Endometrium (tissue), 2 donors: ENCODE results near the gene PTHLH.

Experiments
- FAIRE-seq: peaks from 2 replicates; lab custom pipeline; 2012; peaks lifted over from hg19 to GRCh38; lab: Jason Lieb, UNC
- donor health status: control.
- donor health status: control.

The PTHLH gene

GRCh38 chr12:27974735-27975221, 2.2 kb upstream of the PTHLH start:
- FAIRE-seq: no peak

- FAIRE-seq: no peak
These were observed 956 bp upstream of the PTHLH start for GRCh38 chr12:27973487-27973890.

GRCh38 chr12:27971606-27972005, 927 bp downstream of the PTHLH start:
- FAIRE-seq: no peak

GRCh38 chr12:27971121-27971489, 1.4 kb downstream of the PTHLH start:
- no peak for FAIRE-seq

GRCh38 chr12:27970401-27971120, 2.0 kb downstream of the PTHLH start:
- no peak for FAIRE-seq

GRCh38 chr12:27969624-27970400, 2.7 kb downstream of the PTHLH start:
- FAIRE-seq: no peak

- no peak for FAIRE-seq
These were observed 3.4 kb downstream of the PTHLH start for GRCh38 chr12:27968972-27969623.

- FAIRE-seq: peak; percentile 57
These were observed 4.9 kb downstream of the PTHLH start for GRCh38 chr12:27967551-27968054.

GRCh38 chr12:27966870-27967269, 5.7 kb downstream of the PTHLH start:
- FAIRE-seq: no peak

- no peak for FAIRE-seq
These were observed 6.6 kb downstream of the PTHLH start for GRCh38 chr12:27965966-27966365.

- no peak for FAIRE-seq
These were observed 7.1 kb downstream of the PTHLH start for GRCh38 chr12:27965411-27965810.

- no peak for FAIRE-seq
These were observed 8.4 kb downstream of the PTHLH start for GRCh38 chr12:27964123-27964522.

GRCh38 chr12:27960821-27961220, 11.7 kb downstream of the PTHLH start:
- FAIRE-seq: no peak

- no peak for FAIRE-seq
These were observed 13.9 kb downstream of the PTHLH start for GRCh38 chr12:27958675-27959074.

- FAIRE-seq: no peak
These were observed 15.2 kb downstream of the PTHLH start for GRCh38 chr12:27957366-27957765.

- FAIRE-seq: no peak
These were observed 18.7 kb downstream of the PTHLH start for GRCh38 chr12:27953817-27954216.

GRCh38 chr12:27953348-27953747, 19.2 kb downstream of the PTHLH start:
- FAIRE-seq: no peak

- no peak for FAIRE-seq
These were observed 20.0 kb downstream of the PTHLH start for GRCh38 chr12:27952510-27952909.

GRCh38 chr12:27951898-27952297, 20.6 kb downstream of the PTHLH start:
- FAIRE-seq: no peak

- FAIRE-seq: no peak
These were observed 26.1 kb downstream of the PTHLH start for GRCh38 chr12:27946421-27946820.

- FAIRE-seq: peak; percentile 70
These were observed 31.7 kb downstream of the PTHLH start for GRCh38 chr12:27940756-27941402.

GRCh38 chr12:27940245-27940644, 32.3 kb downstream of the PTHLH start:
- FAIRE-seq: no peak
